ENCODE results near the gene BHLHE41.
A peak's percentile ranks its signal among the peaks of the same experiment; 100 is the strongest.

BHLHE41 gene

GRCh38 chr12:26077915-26078702, 46.7 kb downstream of the BHLHE41 start:
- peak; percentile 79 for DNase-seq (ENCODE audit: low read depth)
